CD4-positive, alpha-beta T cell (primary cell): Measurements from ENCODE around the gene BPIFA3. TPM values are rescaled to one million over a fixed set of nuclear protein-coding genes. Genes with fewer than 3 reads are reported as not detected.
A peak's percentile ranks its signal among the peaks of the same experiment; 100 is the strongest.

Source experiments
- ATAC-seq: fragments of 200-7000 bp; cut with Tn5 transposase; one replicate; pipeline ENCODE4 v1.10.0; 2022; ENCODE audit warnings: mild to moderate bottlenecking; ENCODE audit not compliant: poor library complexity
- CTCF ChIA-PET: fragments of 350-600 bp; sonication (Branson Sonifier 250); formaldehyde crosslinking; loops from one replicate; lab custom pipeline; 2021; ENCODE audit warnings: antibody characterized with exemption, inconsistent platforms; lab: Charles Lee
- POLR2A ChIA-PET: fragments of 350-600 bp; sonication (Branson Sonifier 250); formaldehyde crosslinking; loops from one replicate; lab custom pipeline; 2021; ENCODE audit warnings: antibody characterized with exemption, inconsistent platforms; lab: Charles Lee
- DNase-seq, 14 experiments: peaks; one replicate each; pipeline ENCODE4 v3.0.0-alpha.2; 2013 to 2020; ENCODE audit warnings: mixed read lengths in 2 of 14
- H3K27ac ChIP-seq, 2 donors: one replicate each; pipeline versions ENCODE4 v1.5.1 to v1.7.0; 2013; ENCODE audit warnings: low read length in 2 of 2, low read depth in 1 of 2, mild to moderate bottlenecking in 1 of 2
- H3K27me3 ChIP-seq, 2 experiments: 1 replicate in 1 of 2; 2 replicates in 1 of 2; pipeline versions ENCODE4 v1.6.1 to v1.7.0; 2013; ENCODE audit warnings: low read length in 2 of 2, control low read depth in 1 of 2, mild to moderate bottlenecking in 1 of 2, moderate library complexity in 1 of 2; ENCODE audit not compliant: insufficient read depth in 2 of 2, control insufficient read depth in 1 of 2
- H3K36me3 ChIP-seq: one replicate; pipeline ENCODE4 v1.6.1; 2013; ENCODE audit warnings: low read length, control low read depth; ENCODE audit not compliant: insufficient read depth
- H3K4me1 ChIP-seq: one replicate; pipeline ENCODE4 v1.6.1; 2013; ENCODE audit warnings: low read length, control low read depth; ENCODE audit not compliant: insufficient read depth
- H3K4me3 ChIP-seq: one replicate; pipeline ENCODE4 v1.5.1; 2013; ENCODE audit warnings: mild to moderate bottlenecking, low read length, moderate library complexity
- H3K9me3 ChIP-seq, 2 experiments: 1 replicate in 1 of 2; 2 replicates in 1 of 2; pipeline versions ENCODE4 v1.6.1 to v1.7.0; 2013; ENCODE audit warnings: low read length in 2 of 2, mild to moderate bottlenecking in 2 of 2, control low read depth in 1 of 2, moderate library complexity in 1 of 2; ENCODE audit not compliant: control insufficient read depth in 1 of 2, insufficient read depth in 1 of 2
- H3K27ac Mint-ChIP-seq: one replicate; pipeline ENCODE4 v1.8.0; 2020; ENCODE audit warnings: mixed read lengths
- H3K27me3 Mint-ChIP-seq: one replicate; pipeline ENCODE4 v1.8.0; 2021; ENCODE audit warnings: mixed read lengths
- H3K36me3 Mint-ChIP-seq: one replicate; pipeline ENCODE4 v1.8.0; 2021; ENCODE audit warnings: low read depth, mixed read lengths
- H3K4me1 Mint-ChIP-seq: one replicate; pipeline ENCODE4 v1.8.0; 2021; ENCODE audit warnings: low read depth, mixed read lengths
- H3K4me3 Mint-ChIP-seq: one replicate; pipeline ENCODE4 v1.8.0; 2020; ENCODE audit warnings: mild to moderate bottlenecking, mixed read lengths
- H3K9me3 Mint-ChIP-seq: one replicate; pipeline ENCODE4 v1.8.0; 2020; ENCODE audit warnings: mixed read lengths
- intact Hi-C, 2 experiments: fragments of 100-400 bp; cut with DNase I in 1 of 2; cut with micrococcal nuclease in 1 of 2; formaldehyde crosslinking; loops; one replicate each; pipeline versions ENCODE4 v1.15.1 to v1.9.0; 2023 to 2025; cut with DNase I, micrococcal nuclease
- total RNA-seq, 174 experiments: library from RNA in 2 of 174; stranded (reverse) in 2 of 174; gene quantifications; one replicate each; pipeline ENCODE4 v1.2.3 and lab custom pipeline; 2021 to 2026
- TF ChIP-seq, protein P1 (sequence below): fragments of 200-600 bp; IDR thresholded peaks from one replicate; pipeline ENCODE4 v1.8.0; 2022; ENCODE audit warnings: antibody characterized with exemption, mild to moderate bottlenecking

The BPIFA3 gene
- total RNA-seq, 2 experiments from 2014 or later = not detected

DNA sequence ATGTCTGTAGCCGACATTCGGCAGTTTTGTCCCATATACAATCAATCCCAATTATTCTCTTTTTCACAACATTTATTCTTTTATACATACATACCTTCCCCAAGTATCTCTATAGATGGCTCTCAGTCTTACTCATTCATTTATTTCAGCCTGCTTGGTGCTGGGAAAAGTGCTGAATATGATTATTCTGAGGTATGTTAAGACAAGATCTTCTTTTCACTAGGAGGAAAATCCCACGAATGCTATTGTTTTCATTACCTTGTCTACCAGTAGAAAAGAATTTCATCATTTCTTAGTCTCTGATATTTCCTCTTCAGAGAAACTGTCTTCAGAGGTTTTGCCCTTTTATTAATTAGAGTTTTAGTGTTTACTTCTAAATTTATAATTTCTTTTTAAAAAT is 13.7 kb upstream of the BPIFA3 start:
- Mint-ChIP-seq H3K27me3 (peaks cover 32% of the 10 kb centered on the region), H3K4me3 (no peak overlapping the region), H3K36me3 (no peaks in the 10 kb centered on the region), H3K27ac (no peak overlapping the region), H3K4me1 (no peaks in the 10 kb centered on the region), H3K9me3 (no peaks in the 10 kb centered on the region)
- no peaks in the 10 kb centered on the region for H3K4me1 ChIP-seq
- no peaks in the 10 kb centered on the region for H3K36me3 ChIP-seq
- TF ChIP-seq, protein P1, sequence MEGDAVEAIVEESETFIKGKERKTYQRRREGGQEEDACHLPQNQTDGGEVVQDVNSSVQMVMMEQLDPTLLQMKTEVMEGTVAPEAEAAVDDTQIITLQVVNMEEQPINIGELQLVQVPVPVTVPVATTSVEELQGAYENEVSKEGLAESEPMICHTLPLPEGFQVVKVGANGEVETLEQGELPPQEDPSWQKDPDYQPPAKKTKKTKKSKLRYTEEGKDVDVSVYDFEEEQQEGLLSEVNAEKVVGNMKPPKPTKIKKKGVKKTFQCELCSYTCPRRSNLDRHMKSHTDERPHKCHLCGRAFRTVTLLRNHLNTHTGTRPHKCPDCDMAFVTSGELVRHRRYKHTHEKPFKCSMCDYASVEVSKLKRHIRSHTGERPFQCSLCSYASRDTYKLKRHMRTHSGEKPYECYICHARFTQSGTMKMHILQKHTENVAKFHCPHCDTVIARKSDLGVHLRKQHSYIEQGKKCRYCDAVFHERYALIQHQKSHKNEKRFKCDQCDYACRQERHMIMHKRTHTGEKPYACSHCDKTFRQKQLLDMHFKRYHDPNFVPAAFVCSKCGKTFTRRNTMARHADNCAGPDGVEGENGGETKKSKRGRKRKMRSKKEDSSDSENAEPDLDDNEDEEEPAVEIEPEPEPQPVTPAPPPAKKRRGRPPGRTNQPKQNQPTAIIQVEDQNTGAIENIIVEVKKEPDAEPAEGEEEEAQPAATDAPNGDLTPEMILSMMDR = no peak
- no peak overlapping the region for H3K4me3 ChIP-seq
- H3K9me3 ChIP-seq = no peaks in the 10 kb centered on the region
- ChIA-PET POLR2A (no interaction called here), CTCF (no interaction called here)
- DNase-seq (no peak), ATAC-seq (no peak)
- H3K27me3 ChIP-seq = peaks cover 0 to 17% of the 10 kb centered on the region in 2 experiments
- intact Hi-C loops = no loop called here
- no peak overlapping the region for H3K27ac ChIP-seq

DNA sequence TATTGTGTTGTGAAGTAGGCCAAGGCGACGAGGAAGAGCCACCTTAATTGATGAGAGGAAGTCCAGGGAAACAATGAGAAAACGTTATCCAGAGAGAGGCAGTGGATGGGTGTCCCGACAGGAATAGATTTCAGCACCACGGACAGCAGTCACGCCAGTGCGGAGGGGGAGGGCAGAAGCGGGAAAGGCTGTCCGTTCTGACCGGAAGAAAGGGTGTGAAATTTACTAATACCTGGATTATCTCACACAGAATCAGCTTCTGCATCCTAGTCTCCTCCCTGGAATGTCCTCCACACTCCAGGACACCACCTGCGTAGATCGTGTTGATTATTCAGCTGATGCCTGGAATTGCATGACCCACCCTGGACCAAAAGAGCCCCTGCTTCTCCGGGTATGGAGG is 7.4 kb upstream of the BPIFA3 start:
- intact Hi-C loops = loop anchor here (2.0 to 5.0 kb wide), 2 partner anchors 307 kb away; no protein-coding TSS in a partner anchor
- H3K4me3 ChIP-seq = no peak overlapping the region
- ATAC-seq (no peak), DNase-seq (peak in 11 of 14 experiments; percentile 11 to 50 (median 21))
- H3K9me3 Mint-ChIP-seq = no peaks in the 10 kb centered on the region
- POLR2A ChIA-PET = no interaction called here
- H3K4me3 Mint-ChIP-seq = no peak overlapping the region
- CTCF ChIA-PET = interaction anchor here (0.7 kb wide), 1 partner anchor 10 kb away, joined by 3 read pairs; no protein-coding TSS in a partner anchor
- H3K27ac ChIP-seq = no peak overlapping the region
- no peak overlapping the region for H3K27ac Mint-ChIP-seq
- H3K27me3 Mint-ChIP-seq = peaks cover 48% of the 10 kb centered on the region
- no peaks in the 10 kb centered on the region for H3K4me1 Mint-ChIP-seq
- H3K36me3 Mint-ChIP-seq = no peaks in the 10 kb centered on the region
- TF ChIP-seq, protein P1 = no peak
- no peaks in the 10 kb centered on the region for H3K4me1 ChIP-seq
- no peaks in the 10 kb centered on the region for H3K9me3 ChIP-seq
- H3K36me3 ChIP-seq = no peaks in the 10 kb centered on the region
- peaks cover 11 to 16% of the 10 kb centered on the region in 2 experiments for H3K27me3 ChIP-seq

DNA sequence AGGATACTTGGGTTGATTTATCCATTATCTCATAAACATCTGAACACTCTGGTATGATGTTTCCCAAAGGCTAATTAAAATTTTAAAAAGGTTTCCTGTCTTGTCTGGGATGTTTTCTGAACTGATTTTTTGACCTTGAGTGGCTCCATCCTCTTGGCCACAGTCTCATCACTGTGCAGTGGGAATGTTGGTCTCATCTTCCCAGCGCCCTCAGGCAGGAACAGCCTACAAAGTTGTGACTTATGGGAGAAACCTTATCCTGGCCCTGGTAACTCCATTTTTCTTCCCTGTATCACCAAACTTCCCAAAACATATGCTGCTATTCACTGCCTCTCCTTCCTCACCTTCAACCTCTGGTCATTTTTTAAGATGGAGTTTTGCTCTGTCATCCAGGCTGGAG is 6.8 kb upstream of the BPIFA3 start:
- Histone ChIP-seq H3K27me3 (peaks cover 11 to 16% of the 10 kb centered on the region in 2 experiments), H3K4me3 (no peak overlapping the region), H3K4me1 (no peaks in the 10 kb centered on the region), H3K36me3 (no peaks in the 10 kb centered on the region), H3K27ac (no peak overlapping the region), H3K9me3 (no peaks in the 10 kb centered on the region)
- no peaks in the 10 kb centered on the region for H3K36me3 Mint-ChIP-seq
- DNase-seq (no peak), ATAC-seq (no peak)
- H3K27ac Mint-ChIP-seq = no peak overlapping the region
- no peaks in the 10 kb centered on the region for H3K9me3 Mint-ChIP-seq
- CTCF ChIA-PET = no interaction called here
- no peak overlapping the region for H3K4me3 Mint-ChIP-seq
- H3K27me3 Mint-ChIP-seq = peaks cover 51% of the 10 kb centered on the region
- POLR2A ChIA-PET = no interaction called here
- TF ChIP-seq, protein P1 = no peak
- intact Hi-C loops = loop anchor here (2.0 to 5.0 kb wide), 2 partner anchors 308 kb away; no protein-coding TSS in a partner anchor
- no peaks in the 10 kb centered on the region for H3K4me1 Mint-ChIP-seq
